GM18870 (cell line): ENCODE measurements around the gene FANCI.
"Not testable (repeated sequence)": the region's sequence is repeated elsewhere in the genome, so short reads cannot be mapped to it uniquely, and the experiment has no call there.

ENCODE experiments used
- ATAC-seq: cut with Tn5 transposase; IDR thresholded peaks from one replicate; pipeline ENCODE4 v1.9.1; 2021; ENCODE audit warnings: moderate library complexity; ENCODE audit not compliant: unreplicated experiment

The FANCI gene

DNA sequence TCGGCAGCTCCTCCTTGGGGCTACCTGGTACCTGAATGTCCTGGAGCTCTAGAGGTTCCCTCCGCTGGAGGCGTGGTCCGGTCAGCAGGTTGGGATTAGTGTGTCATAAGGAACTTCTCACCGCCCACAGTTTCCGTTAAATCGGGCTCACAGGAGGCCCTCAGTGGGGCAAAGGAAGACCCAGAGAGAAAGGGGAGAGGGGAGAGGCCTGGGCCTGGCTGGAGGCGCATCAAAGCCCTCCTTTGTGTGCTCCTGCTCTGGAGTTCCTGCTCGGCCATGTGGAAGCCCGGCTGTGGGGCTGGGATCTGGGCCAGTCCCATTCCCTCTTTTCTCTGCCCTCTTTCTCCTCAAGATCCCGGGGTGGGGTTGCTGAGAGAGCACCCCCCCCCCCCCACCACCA is 22.2 kb upstream of the FANCI start, which contains the start of gene RLBP1:
Gene RLBP1, minus strand, starts transcription at position 37 of the 400 bp plus-strand sequence. CDS start 2,604 bp downstream, outside the sequence.
- no peak for ATAC-seq

- ATAC-seq: no peak
Observed at GRCh38 chr15:89225588-89225987, 18.2 kb upstream of the FANCI start.

DNA sequence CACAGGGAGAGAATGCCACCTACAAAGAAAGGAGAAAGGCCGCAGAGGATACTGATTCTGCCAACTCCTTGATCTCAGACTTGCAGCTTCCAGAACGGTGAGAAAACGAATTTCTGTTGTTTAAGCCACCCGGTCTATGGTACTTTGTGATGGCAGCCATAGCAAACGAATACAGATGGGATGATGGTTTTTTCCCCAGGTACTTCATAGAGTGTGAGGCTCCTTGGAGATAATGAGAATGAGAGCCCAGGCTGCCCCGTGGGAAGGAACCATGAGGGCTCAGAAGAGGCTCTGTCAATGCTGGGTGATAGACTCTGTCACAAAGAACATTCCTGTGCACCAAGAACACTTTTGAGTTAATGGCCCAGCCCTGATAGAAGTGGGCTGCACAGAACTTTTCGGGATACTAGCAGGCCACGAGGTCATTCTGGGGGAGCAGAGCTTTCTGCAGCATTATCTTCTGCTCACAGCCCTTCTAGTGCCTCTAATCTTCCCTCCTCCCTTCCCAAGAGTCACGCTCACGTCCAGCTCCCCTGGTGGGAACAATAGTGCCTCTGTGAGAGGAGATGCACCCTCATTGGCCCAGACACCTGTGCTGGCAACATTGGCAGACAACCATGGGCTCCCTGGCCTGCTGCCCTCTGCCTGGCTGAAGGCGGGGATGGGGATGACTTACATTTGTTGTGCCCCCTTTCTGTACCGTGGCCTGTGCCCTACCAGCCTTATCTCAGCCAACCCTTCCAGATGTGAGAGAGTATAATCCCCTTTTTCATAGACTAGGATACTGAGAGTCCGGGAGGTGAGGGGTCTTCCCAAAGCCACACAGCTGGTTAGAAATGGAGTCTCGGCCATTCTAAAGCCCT is 17.2 kb upstream of the FANCI start:
- ATAC-seq: no peak

DNA sequence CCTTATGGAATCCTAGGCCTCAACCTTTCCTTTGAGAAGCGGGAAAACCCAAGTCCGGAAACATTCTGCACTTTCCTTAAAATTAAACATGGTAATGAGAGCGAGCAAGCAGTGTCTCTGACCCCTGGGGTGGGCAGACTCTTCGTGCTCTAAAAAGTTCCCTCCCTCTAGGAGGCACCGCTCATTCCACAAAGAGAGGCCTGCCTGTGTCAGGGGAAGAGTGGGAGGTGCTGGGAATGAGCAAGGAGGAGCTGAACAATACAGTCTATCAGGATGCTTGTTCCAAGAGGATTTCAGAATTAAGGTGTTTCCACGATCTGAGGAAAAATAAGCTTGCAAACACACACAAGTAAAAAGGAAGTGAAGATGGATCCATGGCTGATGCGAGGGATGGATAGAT is 16.4 kb upstream of the FANCI start:
- ATAC-seq: no peak

GRCh38 chr15:89230277-89230676 is 13.5 kb upstream of the FANCI start:
- ATAC-seq: no peak

GRCh38 chr15:89231832-89232231 is 11.9 kb upstream of the FANCI start:
- ATAC-seq: no peak

GRCh38 chr15:89239883-89240810 is 3.6 kb upstream of the FANCI start:
- not testable (repeated sequence) for ATAC-seq

GRCh38 chr15:89243046-89243690 is 611 bp upstream of the FANCI start:
- no peak for ATAC-seq

GRCh38 chr15:89244574-89244903 is 760 bp downstream of the FANCI start:
- ATAC-seq: no peak

- no peak for ATAC-seq
Observed at GRCh38 chr15:89247446-89247845, 3.7 kb downstream of the FANCI start.

GRCh38 chr15:89248584-89248983 is 4.8 kb downstream of the FANCI start:
- no peak for ATAC-seq

DNA sequence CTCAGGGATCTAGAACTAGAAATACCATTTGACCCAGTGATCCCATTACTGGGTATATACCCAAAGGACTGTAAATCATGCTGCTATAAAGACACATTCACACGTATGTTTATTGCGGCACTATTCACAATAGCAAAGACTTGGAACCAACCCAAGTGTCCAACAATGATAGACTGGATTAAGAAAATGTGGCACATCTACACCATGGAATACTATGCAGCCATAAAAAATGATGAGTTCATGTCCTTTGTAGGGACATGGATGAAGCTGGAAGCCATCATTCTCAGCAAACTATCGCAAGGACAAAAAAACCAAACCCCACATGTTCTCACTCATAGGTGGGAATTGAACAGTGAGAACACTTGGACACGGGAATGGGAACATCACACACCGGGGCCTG is 6.4 kb downstream of the FANCI start:
- not testable (repeated sequence) for ATAC-seq

GRCh38 chr15:89277281-89277680 is 33.5 kb downstream of the FANCI start:
- not testable (repeated sequence) for ATAC-seq

GRCh38 chr15:89278307-89278706 is 34.5 kb downstream of the FANCI start:
- ATAC-seq: no peak

DNA sequence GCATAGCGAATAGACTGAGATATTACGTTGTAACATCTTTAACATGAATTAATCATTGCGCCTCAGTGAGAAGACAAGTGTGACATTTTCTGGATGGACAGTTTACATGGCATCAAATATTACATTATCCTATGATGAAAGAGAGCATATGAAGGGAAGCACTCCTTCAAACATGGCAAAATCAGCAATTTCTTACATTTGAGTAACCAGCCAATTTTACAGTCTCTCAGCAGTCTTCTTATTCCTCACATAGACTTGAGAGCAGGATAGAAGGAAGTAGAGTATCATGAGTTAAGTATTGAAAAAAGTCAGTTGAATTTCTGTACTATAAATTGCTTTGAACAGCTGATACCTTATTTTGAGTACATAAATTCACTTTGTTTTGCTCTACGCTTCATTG is 38.9 kb downstream of the FANCI start:
- no peak for ATAC-seq

DNA sequence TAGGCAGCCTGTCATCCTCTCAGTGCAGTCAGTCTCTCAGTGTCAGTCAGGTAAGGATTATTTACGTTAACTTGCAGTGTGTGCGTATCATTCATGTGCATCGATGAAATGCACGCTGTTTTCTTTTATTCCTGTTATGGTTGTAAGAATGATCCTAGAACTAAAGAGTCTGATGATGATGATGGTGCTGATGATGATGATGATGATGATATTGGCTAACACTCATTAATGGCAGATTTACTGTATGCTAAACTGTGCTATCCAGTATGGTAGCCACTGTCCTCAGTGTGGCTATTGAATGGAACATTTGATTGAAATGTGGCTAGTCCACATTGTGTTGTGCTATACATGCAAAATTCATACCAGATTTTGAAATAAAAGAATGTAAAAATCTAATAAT is 39.4 kb downstream of the FANCI start:
- no peak for ATAC-seq

DNA sequence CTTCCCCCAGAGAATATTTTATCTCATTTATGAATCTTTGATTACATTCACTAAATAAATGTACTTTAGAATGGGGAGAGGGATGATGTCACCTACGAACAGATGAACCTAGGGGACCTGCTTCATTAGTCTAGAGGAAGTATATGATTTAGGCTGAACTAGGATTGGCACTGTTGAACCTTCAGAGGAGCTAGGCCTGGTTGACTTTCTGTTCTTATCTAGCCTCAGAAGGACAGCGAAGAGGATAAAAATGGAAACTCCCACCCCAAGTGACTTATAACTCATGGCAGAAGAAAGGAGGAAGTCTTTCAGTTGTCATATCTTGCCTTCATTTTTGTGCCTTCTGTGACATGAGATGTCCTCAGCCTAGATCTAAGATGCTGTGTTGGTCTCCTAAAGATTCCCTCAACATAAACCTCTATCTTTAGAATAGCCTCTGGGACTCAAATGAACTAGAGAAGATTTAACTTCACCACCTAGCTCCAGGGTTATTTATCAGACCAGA is 48.2 kb downstream of the FANCI start:
- no peak for ATAC-seq

- no peak for ATAC-seq
Observed at GRCh38 chr15:89293012-89293411, 49.2 kb downstream of the FANCI start.

GRCh38 chr15:89299896-89300295 is 56.1 kb downstream of the FANCI start:
- ATAC-seq: no peak

- no peak for ATAC-seq
Observed at GRCh38 chr15:89301304-89302089, 57.7 kb downstream of the FANCI start.
